ENCODE results near the gene TNFRSF1A.

- no peak for TF ChIP-seq CTCF (IDR thresholded peaks at IDR 0.05)
- no peak for TF ChIP-seq POLR2A (IDR thresholded peaks at IDR 0.05)
These were observed 40.2 kb downstream of the TNFRSF1A start for GRCh38 chr12:6301721-6302120.

Measured in adrenal gland (tissue), 5 donors.